ENCODE measurements around the gene MAPK11. TPM values are rescaled to one million over a fixed set of nuclear protein-coding genes. Genes with fewer than 3 reads are reported as not detected.

MAPK11 gene
- total RNA-seq, 4 donors from 2014 or later, result 2.0 to 14.0 (median 2.5) TPM; not detected in 1

GRCh38 chr22:50216055-50216683 lies 54.0 kb downstream of the MAPK11 start:
- H3K9me3 ChIP-seq, result no peaks in the 10 kb centered on the region
- no peak for DNase-seq
- H3K4me1 ChIP-seq, result peaks cover 0 to 6% (median 0%) of the 10 kb centered on the region in 4 donors
- H3K27me3 ChIP-seq, result no peaks in the 10 kb centered on the region
- H3K27ac ChIP-seq, result no peak overlapping the region
- TF ChIP-seq CTCF (IDR thresholded peaks at IDR 0.05), result no peak
- no peak overlapping the region for H3K4me3 ChIP-seq
- peaks cover 0 to 84% (median 0%) of the 10 kb centered on the region in 3 donors for H3K36me3 ChIP-seq

GRCh38 chr22:50215297-50216054 lies 54.7 kb downstream of the MAPK11 start:
- DNase-seq, result no peak
- TF ChIP-seq POLR2A (IDR thresholded peaks at IDR 0.05), result no peak
- no peak for TF ChIP-seq CTCF (IDR thresholded peaks at IDR 0.05)
- Histone ChIP-seq H3K36me3 (peaks cover 0 to 84% (median 0%) of the 10 kb centered on the region in 3 donors), H3K9me3 (no peaks in the 10 kb centered on the region), H3K4me3 (no peak overlapping the region), H3K27ac (no peak overlapping the region), H3K27me3 (no peaks in the 10 kb centered on the region), H3K4me1 (peaks cover 0 to 6% (median 0%) of the 10 kb centered on the region in 4 donors)

Other genes with a start within 250 kb of the MAPK11 start
- gene TTLL8, start 212.1 kb downstream of the MAPK11 start, total RNA-seq, result not detected
- not detected for gene MLC1, start 185.0 kb downstream of the MAPK11 start, total RNA-seq
- under 1 TPM in 1 of 4 donors, not detected in 3; 0.67 TPM for gene MOV10L1, start 180.4 kb downstream of the MAPK11 start, total RNA-seq
- gene PANX2, start 99.6 kb downstream of the MAPK11 start, total RNA-seq, result under 1 TPM in 1 of 4 donors, not detected in 3; 0.40 TPM
- 100 to 1,000 TPM in 1 of 4 donors, 10 to 100 TPM in 3; 44.0 to 111 (median 86.3) TPM for gene TRABD, start 84.5 kb downstream of the MAPK11 start, total RNA-seq
- 100 to 1,000 TPM in 1 of 4 donors, 10 to 100 TPM in 3; 48.7 to 101 (median 74.0) TPM for gene SELENOO, start 69.4 kb downstream of the MAPK11 start, total RNA-seq
- 100 to 1,000 TPM in 2 of 4 donors, 10 to 100 TPM in 2; 51.5 to 163 (median 111) TPM for gene TUBGCP6, start 25.4 kb downstream of the MAPK11 start, total RNA-seq
- 100 to 1,000 TPM in 3 of 4 donors, 10 to 100 TPM in 1; 57.3 to 165 (median 119) TPM for gene HDAC10, start 19.1 kb downstream of the MAPK11 start, total RNA-seq
- 10 to 100 TPM in 1 of 4 donors, 1 to 10 TPM in 3; 1.2 to 37.1 (median 5.4) TPM for gene MAPK12, start 8.7 kb downstream of the MAPK11 start, total RNA-seq
- 100 to 1,000 TPM; 182 to 597 (median 307) TPM for gene PLXNB2, start 37.3 kb upstream of the MAPK11 start, total RNA-seq
- gene DENND6B, start 56.6 kb upstream of the MAPK11 start, total RNA-seq, result 10 to 100 TPM in 1 of 4 donors, 1 to 10 TPM in 3; 5.4 to 14.9 (median 6.3) TPM
- gene PPP6R2, start 72.9 kb upstream of the MAPK11 start, total RNA-seq, result 100 to 1,000 TPM in 2 of 4 donors, 10 to 100 TPM in 2; 82.8 to 201 (median 111) TPM
- gene SBF1, start 204.7 kb upstream of the MAPK11 start, total RNA-seq, result 100 to 1,000 TPM in 3 of 4 donors, 10 to 100 TPM in 1; 72.0 to 133 (median 121) TPM
- 1 to 10 TPM in 3 of 4 donors, under 1 TPM in 1; 0.83 to 8.4 (median 5.8) TPM for gene ADM2, start 211.2 kb upstream of the MAPK11 start, total RNA-seq
- not detected for gene MIOX, start 216.5 kb upstream of the MAPK11 start, total RNA-seq
- 10 to 100 TPM; 68.5 to 94.9 (median 83.3) TPM for gene LMF2, start 237.3 kb upstream of the MAPK11 start, total RNA-seq
- gene NCAPH2, start 237.8 kb upstream of the MAPK11 start, total RNA-seq, result 10 to 100 TPM; 34.0 to 85.8 (median 41.2) TPM

Data from Peyer's patch (tissue), 4 donors.